ENCODE measurements around the gene NUDT4.

Gene NUDT4

DNA sequence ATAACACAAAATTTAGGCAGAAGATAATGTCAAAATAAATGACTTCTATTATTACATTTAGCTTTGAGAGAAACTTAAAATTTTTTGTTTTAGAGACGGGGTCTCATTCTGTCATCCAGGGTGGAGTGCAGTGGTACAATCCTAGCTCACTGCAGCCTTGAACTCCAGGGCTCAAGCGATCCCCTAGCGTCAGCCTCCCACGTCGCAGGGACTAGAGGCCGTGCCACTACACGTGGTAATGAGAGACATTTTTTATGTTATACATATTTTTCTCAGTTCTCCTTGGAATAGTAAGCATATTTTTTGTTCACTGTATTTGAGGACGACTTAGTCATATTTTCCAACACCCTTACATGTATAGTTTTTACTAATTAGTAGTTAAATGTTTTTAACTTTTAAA is 21.5 kb upstream of the NUDT4 start:
- DNase-seq (ENCODE audit: low read depth): no peak
- TF ChIP-seq, protein P1, sequence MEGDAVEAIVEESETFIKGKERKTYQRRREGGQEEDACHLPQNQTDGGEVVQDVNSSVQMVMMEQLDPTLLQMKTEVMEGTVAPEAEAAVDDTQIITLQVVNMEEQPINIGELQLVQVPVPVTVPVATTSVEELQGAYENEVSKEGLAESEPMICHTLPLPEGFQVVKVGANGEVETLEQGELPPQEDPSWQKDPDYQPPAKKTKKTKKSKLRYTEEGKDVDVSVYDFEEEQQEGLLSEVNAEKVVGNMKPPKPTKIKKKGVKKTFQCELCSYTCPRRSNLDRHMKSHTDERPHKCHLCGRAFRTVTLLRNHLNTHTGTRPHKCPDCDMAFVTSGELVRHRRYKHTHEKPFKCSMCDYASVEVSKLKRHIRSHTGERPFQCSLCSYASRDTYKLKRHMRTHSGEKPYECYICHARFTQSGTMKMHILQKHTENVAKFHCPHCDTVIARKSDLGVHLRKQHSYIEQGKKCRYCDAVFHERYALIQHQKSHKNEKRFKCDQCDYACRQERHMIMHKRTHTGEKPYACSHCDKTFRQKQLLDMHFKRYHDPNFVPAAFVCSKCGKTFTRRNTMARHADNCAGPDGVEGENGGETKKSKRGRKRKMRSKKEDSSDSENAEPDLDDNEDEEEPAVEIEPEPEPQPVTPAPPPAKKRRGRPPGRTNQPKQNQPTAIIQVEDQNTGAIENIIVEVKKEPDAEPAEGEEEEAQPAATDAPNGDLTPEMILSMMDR (conservative IDR thresholded peaks at IDR 0.05; ENCODE audit: low read length): no peak
- no peak overlapping the region for H3K4me3 ChIP-seq (ENCODE audit: low read length)

DNA sequence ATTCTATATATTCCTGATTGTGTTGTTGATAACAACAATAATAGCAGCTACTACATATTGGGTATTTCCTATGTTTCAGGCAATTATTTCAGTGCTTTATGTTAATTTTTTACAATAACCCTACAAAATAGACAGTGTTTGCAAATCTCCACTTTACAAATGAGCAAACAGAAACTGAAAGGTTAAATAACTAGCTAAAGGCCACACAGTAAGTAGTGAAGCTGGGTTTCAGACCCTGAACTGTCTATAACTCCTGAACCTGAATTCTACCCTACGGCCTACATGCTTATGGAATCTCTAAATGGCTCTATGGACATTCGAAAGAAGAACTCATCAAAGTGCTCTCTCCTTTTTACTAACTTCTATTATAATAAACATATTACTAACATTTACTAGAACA is 19.7 kb upstream of the NUDT4 start:
- no peak overlapping the region for H3K4me3 ChIP-seq (ENCODE audit: low read length)
- DNase-seq (ENCODE audit: low read depth): no peak
- TF ChIP-seq, protein P1 (conservative IDR thresholded peaks at IDR 0.05; ENCODE audit: low read length): no peak

DNA sequence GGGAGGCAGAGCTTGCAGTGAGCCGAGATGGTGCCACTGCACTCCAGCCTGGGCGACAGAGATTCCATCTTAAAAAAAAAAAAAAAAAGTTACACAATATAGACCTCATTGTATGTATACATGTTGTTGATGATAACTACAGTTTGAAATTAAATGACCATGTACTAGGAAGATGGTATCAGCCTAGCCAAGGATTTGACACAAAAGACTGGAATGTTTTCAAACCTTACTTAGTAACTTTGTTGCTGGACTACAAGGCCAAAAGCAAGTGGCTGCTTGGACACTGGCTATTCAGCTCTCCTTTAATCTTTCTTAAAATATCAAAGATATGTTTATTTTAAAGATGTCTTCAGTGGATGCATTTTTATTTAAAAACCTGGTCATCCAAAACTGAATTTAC is 18.9 kb upstream of the NUDT4 start:
- no peak for DNase-seq (ENCODE audit: low read depth)
- TF ChIP-seq, protein P1 (conservative IDR thresholded peaks at IDR 0.05; ENCODE audit: low read length): no peak
- no peak overlapping the region for H3K4me3 ChIP-seq (ENCODE audit: low read length)

DNA sequence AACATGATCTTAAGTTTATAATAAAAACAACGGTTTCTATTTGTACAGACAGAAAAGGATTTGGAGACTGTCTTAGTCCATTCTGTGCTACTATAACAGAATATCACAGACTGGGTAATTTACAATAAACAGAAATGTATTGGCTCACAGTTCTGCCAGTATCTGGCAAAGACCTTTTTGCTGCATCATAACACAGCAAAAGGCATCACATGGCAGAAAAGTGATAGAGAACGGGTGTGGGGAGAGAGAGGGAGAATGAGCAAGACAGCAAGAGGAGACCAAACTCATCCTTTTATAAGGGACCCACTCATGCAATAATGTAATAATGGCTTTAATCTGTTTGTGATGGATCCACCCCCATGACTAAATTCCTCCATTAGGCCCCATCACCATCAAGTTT is 17.0 kb upstream of the NUDT4 start:
- no peak for DNase-seq (ENCODE audit: low read depth)
- no peak overlapping the region for H3K4me3 ChIP-seq (ENCODE audit: low read length)
- TF ChIP-seq, protein P1 (conservative IDR thresholded peaks at IDR 0.05; ENCODE audit: low read length): no peak

DNA sequence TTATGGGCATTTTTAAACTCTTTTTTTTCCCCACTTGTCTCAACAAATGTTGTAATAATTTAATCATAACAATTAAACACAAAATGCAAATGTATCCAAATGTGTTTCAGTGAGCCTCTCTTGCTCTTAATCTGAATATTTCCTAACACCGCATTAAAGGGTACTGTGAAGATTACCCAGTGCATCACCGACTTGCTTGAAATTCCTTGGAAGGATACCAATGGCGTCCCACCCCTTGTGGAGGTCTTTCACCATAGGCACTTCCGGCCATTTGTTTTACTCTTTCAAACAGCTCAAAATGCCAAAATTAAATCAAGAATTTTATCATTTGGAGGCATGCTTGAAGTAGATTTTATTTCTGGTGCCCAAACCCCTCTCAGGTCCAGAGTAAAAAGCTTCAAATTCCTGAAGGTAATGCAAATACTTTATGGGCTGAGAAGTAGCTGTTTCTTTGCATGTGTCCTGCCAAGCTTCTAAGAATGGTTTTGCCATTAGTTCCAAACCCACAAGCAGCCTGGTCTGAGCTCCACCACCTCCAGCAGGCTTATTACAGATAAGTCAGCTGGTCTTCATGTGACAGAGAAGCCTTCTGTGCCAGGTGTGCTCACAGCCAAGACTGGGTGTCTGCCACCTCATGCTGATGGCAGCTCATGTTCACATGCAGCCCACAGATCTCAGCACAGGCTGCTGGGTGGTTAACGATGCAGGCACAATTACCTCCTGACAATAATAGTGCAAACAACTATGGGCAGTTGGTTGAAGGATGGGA is 16.4 kb upstream of the NUDT4 start:
- DNase-seq (ENCODE audit: low read depth): peak; percentile 91
- H3K4me3 ChIP-seq (ENCODE audit: low read length): no peak overlapping the region
- TF ChIP-seq, protein P1 (conservative IDR thresholded peaks at IDR 0.05; ENCODE audit: low read length): no peak

DNA sequence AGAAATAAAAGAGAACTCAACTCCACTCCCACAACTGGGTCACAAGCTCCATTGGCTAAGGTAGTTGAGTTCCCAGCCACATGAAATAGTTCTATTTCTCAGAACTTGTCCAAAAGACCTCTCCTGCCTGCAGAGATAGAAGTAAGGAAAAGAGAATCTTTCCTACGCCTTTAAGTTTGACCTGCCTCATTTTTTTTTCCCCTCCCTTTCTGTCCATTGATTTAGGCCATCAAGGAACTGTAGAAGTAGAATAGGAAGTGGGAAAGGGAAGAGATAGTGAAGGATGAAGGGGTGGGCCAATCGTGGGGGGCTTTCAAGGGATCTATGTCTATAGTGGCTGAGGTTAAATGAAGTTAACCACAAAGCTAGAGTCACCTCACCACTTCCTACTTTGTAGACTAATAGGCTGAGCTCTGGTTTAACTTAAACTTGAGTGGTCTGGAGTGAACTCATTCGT is 13.9 kb upstream of the NUDT4 start:
- no peak for DNase-seq (ENCODE audit: low read depth)
- no peak overlapping the region for H3K4me3 ChIP-seq (ENCODE audit: low read length)
- TF ChIP-seq, protein P1 (conservative IDR thresholded peaks at IDR 0.05; ENCODE audit: low read length): no peak

Data from AG10803 (cell line).